GM21515 (cell line): ENCODE data around the gene PCDH9.

Source experiments
- ATAC-seq: cut with Tn5 transposase; IDR thresholded peaks from one replicate; pipeline ENCODE4 v1.9.1; 2021; ENCODE audit not compliant: unreplicated experiment

Gene PCDH9

GRCh38 chr13:66992719-66993118 lies 237.4 kb downstream of the PCDH9 start:
- no peak for ATAC-seq

DNA sequence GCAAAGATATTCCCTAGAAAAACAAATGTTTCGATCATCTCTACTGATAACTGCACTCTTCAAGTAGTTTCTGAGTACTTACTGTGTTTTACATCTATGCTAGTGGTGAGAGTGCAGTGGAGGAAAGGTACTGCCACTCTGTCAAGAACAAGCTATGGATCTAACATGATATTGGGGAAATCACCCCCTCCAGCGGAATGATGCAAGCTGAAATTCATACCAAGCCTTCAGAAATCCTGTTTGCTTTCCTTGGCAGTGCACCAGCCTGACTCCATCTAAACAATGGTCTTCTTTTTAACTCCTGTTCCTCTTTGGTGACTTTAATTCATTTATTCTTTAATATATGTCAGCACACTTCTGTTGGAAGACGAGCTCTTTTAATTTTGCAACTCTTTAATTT lies 238.0 kb downstream of the PCDH9 start:
- ATAC-seq: no peak

DNA sequence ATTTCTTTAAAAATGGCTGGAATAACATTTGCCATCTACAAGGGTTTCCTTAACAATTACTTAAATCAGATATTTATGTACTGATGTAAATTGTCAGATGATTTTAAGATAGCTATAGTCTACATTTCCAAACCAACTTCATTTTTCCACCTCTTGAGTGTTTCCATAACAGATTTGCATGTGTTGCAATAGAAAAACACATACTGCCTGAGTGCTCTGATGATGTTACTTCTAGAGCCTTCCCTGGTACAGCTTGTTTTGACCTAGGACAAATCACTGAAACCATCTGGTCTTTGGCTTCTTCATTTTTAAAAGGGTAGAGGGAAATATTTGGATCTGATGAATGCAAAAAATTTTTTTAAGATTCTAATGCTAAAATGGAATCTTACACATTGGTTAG lies 245.9 kb downstream of the PCDH9 start:
- no peak for ATAC-seq

DNA sequence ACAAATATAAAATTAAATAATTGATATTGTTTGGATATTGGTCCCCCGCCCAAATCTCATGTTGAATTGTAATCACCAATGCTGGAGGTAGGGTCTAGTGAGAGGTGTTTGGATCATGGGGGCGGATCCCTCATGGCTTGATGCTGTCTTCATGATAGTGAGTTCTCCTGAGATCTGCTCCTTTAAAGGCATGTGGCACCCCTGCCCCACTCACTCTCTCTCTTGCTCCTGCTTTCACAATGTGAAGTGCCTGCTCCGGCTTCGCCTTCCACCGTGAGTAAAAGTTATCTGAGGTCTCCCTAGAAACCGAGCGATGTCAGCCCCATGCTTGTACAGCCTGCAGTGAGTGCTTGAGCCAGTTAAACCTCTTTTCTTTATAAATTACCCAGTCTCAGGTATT lies 248.2 kb downstream of the PCDH9 start:
- no peak for ATAC-seq

DNA sequence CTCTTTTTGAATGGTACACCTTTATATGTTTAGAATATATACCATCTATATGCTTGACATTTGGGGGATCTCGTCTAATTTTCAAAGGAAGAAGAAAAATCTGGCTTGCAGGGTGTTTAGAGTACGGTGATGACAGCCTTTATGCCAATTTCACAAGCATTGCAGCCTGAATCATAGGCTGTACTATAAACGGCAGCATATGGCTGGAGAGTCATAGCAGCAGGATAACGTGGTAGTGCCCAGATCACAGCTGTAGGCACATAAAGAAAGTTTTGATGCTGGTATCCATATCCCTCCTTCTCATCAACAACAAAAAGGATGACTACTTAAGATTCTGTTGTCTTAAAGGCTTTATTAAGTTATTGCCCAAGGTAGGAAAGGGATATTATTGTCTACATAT lies 253.0 kb downstream of the PCDH9 start:
- no peak for ATAC-seq

- no peak for ATAC-seq
Measured at GRCh38 chr13:66974889-66975288, 255.2 kb downstream of the PCDH9 start.

DNA sequence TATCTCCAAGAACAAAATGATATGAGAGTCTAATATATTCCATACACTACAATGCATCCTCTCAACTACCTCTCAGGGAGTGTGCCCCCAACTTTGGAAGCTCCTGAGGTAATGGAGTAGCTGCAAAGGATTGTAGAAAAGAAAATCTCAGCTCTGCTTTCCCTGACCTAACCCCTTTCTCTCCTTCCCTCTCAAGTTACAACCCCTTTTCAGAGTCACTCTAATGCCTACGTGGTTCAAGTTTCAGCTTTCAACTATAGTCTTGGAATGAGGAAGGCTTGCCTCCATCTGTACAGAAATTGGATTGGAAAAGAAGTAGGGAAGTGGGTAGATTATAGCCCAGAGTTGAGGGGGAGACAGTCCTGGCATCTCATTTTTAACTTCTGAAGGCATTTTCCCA lies 256.0 kb downstream of the PCDH9 start:
- no peak for ATAC-seq

GRCh38 chr13:66972659-66973058 lies 257.5 kb downstream of the PCDH9 start:
- ATAC-seq: no peak

GRCh38 chr13:66971004-66971403 lies 259.1 kb downstream of the PCDH9 start:
- no peak for ATAC-seq

GRCh38 chr13:66969291-66969690 lies 260.8 kb downstream of the PCDH9 start:
- no peak for ATAC-seq

- no peak for ATAC-seq
Measured at GRCh38 chr13:66967811-66968597, 262.1 kb downstream of the PCDH9 start.

DNA sequence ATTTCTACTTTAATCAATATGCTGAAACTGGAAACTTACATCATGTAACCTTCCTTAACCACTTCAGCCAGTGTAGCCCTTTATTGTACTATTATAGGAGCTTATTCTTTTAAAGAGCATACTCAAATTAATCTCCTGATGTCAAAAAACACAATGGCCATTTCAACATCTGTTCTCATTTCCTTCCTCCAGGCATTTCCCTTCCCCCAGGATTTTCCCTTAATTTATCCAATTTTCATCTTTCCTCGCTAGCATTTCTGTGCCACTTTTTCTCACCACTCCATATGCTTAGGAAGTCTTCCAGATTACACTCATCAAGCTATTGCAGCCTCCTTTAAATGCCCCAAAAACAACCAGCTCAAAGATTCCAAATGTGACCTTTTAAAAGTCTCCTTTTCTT lies 265.0 kb downstream of the PCDH9 start:
- no peak for ATAC-seq

DNA sequence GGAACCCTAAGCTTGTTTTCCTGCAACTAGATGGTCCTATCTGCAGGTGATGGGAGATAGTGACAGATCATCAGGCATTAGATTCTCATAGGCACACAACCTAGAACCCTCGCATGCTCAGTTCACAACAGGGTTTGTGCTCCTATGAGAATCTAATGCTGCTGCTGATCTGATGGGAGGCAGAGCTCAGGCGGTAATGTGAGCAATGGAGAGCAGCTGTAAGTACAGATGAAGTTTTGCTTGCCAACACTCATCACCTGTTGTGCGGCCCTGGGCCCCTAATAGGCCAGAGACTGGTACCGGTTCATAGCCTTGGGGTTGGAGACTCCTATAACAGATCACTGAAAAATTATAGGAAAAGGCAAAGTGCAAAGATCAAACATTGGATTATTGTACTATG lies 267.2 kb downstream of the PCDH9 start:
- no peak for ATAC-seq

DNA sequence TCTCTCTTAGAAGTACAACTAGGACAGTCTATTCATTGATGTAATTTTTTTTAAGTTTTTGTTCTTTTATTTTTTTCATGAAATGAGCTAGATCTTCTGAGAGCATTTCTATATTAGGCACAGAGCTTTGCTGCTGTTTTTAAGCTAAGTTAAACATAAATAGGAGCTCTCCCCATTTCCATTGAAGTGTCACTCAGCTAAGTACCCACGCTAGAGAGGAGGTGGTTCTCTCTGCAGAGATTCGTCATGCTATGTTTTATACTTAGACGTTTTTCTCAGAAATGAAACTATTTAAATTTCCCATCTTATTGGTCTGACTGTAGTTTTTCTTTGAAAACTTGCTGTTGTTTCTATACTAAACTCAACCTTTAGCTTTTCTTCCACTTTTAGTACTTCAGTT lies 271.5 kb downstream of the PCDH9 start:
- no peak for ATAC-seq

DNA sequence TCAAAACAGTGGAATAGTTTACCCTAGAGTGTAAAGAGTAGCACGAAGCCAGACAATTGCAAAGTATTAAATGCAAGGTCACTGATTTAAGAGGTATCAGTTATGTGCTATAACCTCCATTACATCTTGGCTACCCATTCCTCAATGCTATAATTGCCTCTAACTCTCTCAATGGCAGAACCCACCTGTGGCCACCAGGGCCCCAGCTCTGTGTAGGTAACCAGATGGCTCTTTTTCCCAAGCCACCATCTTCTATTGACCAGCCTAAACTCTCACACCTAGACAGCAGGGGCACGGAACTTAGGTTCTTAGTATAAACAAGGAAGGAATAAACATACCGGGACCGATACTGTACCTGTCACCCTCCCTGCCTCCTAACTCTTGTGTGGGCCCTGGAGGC lies 277.6 kb downstream of the PCDH9 start:
- ATAC-seq: no peak

GRCh38 chr13:66951426-66951825 lies 278.7 kb downstream of the PCDH9 start:
- ATAC-seq: no peak

- ATAC-seq: no peak
Measured at GRCh38 chr13:66950666-66951065, 279.5 kb downstream of the PCDH9 start.

- no peak for ATAC-seq
Measured at GRCh38 chr13:66948910-66949309, 281.2 kb downstream of the PCDH9 start.

- no peak for ATAC-seq
Measured at GRCh38 chr13:66943530-66943929, 286.6 kb downstream of the PCDH9 start.

DNA sequence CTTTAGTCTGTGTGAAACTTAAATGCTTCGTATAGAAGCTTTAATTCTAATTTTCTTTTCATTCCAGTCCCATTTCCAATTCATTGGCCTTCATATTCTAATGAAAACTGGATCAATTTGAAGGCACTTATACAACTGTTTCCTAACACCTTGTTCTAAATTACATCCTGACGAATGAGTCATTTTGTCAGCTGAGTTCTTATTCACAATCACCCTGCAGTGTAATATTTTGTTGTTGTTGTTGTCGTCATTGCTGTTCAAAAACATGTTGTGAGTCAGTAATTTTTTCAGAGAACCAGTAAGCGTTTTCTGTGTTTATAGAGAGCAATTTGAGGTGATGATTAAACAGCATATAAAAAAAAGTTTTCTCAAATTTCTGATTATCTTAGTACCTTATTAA lies 290.0 kb downstream of the PCDH9 start:
- no peak for ATAC-seq

DNA sequence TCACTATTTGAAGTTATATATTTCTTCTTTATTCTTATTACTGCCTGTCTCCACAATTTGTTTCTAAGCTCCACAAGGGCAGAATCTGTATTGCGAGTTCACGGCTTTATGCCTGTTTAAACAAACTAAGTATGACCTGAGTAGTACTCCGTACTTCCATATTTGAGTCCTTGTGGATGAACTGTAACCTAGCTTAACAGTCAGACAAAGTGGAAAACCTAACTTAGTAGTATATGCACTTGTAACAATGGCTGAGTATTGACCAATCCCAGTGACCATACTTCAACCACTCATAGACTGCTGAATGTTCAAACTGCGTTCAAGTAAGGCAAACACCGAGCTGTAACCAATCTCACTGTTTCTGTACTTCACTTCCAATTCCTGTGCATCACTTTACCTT lies 292.7 kb downstream of the PCDH9 start:
- no peak for ATAC-seq

GRCh38 chr13:66933994-66934393 lies 296.1 kb downstream of the PCDH9 start:
- no peak for ATAC-seq

- ATAC-seq: no peak
Measured at GRCh38 chr13:66933527-66933926, 296.6 kb downstream of the PCDH9 start.
